GM18951 (cell line): Measurements from ENCODE around the gene MKRN3.

Source experiments
- POLR2A ChIP-seq: IDR thresholded peaks from 4 replicates; pipeline ENCODE4 v1.6.1; 2011; ENCODE audit warnings: mild to moderate bottlenecking; ENCODE audit not compliant: insufficient read length, insufficient read depth; ENCODE audit errors: extremely low read depth
- in situ Hi-C: fragments of 300-500 bp; cut with MboI; formaldehyde crosslinking; loops from one replicate; pipeline ENCODE4 v1.12.0; 2022; ENCODE audit warnings: low sequenced_read_pairs, mixed read lengths, inconsistent platforms; ENCODE audit not compliant: unreplicated experiment

MKRN3 gene

GRCh38 chr15:23606226-23606625 lies 40.8 kb downstream of the MKRN3 start:
- in situ Hi-C loops: no loop called here
- no peak for TF ChIP-seq POLR2A

- no peak for TF ChIP-seq POLR2A
- in situ Hi-C loops: no loop called here
These were observed 51.1 kb downstream of the MKRN3 start for GRCh38 chr15:23616536-23616935.
